ENCODE results near the gene INTS7.
"Not testable (repeated sequence)": the region's sequence is repeated elsewhere in the genome, so short reads cannot be mapped to it uniquely, and the experiment has no call there.

Gene INTS7

GRCh38 chr1:211975152-211975941 is 60.0 kb downstream of the INTS7 start:
- DNase-seq (ENCODE audit: low read depth), result no peak

- DNase-seq (ENCODE audit: low read depth), result no peak
Measured at GRCh38 chr1:211973541-211973940, 61.8 kb downstream of the INTS7 start.

DNA sequence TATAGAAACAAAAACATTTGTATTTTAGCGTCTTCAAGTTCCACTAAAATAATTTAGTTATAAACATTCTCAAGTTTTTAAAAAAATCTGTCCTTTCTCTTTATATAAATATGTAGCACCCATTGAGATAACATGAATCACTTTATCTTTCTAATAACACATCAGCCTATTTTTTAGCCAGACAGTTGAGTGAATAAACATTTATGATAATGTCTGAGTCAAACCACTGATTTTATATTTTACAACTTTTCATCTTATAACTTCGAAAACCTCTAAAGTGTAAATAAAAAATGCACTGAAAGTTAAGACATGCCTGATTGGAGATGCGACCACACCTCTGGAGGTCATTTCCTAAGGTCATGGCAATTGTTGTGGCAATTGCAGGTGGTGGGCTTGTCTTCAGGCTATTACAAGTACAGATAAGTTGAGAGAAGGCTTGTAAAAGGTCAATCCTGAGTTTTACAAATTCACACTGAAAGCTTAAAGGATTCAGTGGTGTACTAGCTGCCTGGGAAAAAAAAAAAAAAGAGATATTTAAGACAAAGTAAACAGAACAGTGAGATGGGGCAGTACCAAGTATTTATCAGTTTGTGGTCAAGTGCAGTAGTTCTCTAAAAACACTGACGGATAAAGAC is 67.0 kb downstream of the INTS7 start:
- no peak for DNase-seq (ENCODE audit: low read depth)

DNA sequence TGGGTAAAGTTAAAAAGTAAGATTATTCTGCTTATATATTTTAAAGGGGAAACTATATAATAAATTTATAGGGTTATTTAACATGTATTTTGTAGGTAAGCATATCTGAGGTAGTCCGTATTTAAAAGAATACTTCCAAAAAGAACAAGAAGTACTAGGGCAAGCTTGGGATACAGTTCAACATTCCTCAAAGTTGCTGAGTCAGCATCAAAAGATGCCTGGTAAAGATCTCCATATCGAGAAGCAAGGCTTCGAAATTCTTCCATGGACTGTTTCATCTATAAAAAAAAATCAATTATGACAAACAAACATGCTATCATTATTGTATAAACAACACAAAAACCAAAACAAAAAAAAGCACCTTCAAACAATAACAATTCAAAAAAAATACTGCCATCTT is 67.7 kb downstream of the INTS7 start:
- no peak for DNase-seq (ENCODE audit: low read depth)

DNA sequence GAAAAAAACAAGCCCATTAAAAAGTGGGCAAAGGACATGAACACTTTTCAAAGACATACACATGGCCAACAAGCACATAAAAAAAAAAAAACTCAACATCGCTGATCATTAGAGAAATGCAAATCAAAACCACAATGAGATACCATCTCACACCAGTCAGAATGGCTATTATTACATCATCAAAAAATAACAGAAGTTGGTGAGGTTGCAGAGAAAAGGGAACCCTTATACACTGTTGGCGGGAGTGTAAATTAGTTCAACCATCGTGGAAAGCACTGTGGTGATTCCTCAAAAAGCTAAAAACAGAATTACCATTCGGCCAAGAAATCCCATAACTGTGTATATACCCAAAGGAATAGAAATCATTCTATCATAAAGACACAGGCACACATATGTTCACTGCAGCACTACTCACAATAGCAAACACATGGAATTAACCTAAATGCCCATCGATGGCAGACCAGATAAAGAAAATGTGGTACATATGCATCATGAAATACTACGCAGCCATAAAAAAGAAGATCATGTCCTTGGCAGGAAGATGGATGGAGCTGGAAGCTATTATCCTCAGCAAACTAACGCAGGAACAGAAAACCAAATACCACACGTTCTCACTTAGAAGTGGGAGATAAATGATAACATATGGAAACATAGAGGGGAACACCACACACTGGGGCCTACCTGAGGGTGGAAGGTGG is 70.1 kb downstream of the INTS7 start:
- DNase-seq (ENCODE audit: low read depth), result no peak

GRCh38 chr1:211959680-211960079 is 75.7 kb downstream of the INTS7 start:
- DNase-seq (ENCODE audit: low read depth), result no peak

DNA sequence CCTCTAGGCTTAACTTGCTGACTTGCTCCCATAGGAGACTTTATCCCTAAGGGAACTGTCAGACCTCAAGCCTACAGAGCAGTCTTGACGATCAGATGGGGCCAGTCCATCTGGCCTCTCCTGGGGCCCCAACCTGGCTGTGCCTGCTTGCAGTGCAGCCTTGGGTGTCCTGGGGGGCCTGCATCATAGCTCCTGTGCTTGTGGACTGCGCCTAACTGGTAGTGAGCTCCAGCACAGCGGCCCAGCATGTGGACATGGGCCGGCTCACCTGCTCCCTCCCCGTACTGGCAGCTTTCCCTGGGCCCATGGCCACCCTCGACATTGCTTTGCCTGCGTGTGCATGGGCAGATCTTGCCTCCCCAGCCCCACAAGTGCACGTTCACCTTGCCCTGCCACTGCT is 76.1 kb downstream of the INTS7 start:
- DNase-seq (ENCODE audit: low read depth), result no peak

GRCh38 chr1:211954028-211954427 is 81.3 kb downstream of the INTS7 start:
- not testable (repeated sequence) for DNase-seq (ENCODE audit: low read depth)

GRCh38 chr1:211953543-211953942 is 81.8 kb downstream of the INTS7 start:
- not testable (repeated sequence) for DNase-seq (ENCODE audit: low read depth)

- no peak for DNase-seq (ENCODE audit: low read depth)
Measured at GRCh38 chr1:211952299-211952698, 83.1 kb downstream of the INTS7 start.

GRCh38 chr1:211951856-211952255 is 83.5 kb downstream of the INTS7 start:
- DNase-seq (ENCODE audit: low read depth), result no peak

GRCh38 chr1:211948377-211948776 is 87.0 kb downstream of the INTS7 start:
- no peak for DNase-seq (ENCODE audit: low read depth)

DNA sequence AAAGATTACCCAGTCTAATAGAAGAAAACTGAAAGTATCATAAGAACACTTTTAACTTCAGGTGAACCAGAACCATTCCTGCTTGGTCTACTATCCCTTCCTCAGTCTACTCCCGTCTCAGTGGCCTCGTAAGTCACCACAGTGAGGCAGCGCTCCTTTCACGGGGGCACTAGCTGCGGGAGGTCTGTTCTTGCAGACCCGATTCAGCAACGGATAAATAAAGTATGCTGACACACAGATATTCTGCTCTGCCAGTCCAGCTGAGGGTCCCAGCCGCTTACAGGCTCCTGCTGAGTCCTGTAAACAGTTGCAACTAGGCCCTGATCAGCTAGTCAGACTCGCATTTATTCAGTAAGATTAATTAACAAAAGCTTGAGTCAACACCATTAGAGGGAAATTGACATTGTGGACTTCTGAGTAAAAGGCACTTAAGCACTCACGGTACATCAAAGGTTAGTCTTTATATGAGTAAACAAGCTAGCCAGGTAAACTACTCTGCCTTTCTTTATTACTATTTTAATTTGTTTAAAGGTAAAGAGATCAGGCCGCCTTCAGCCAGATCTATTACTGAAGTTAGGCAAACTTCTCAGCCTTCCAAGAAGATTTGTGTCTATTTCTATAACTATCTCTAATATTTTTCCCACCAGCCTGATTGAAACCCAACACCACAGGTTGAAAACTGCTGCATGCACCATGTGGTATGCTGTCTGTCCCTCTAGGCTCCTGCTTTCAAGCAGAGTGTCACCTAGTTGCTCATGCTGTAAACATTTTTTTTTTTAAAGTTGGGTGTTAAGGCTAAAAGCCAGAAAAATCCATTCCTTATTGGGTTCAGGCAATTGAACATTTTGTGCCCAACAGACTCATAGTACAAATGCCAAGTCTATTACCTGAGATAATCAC is 87.7 kb downstream of the INTS7 start:
- no peak for DNase-seq (ENCODE audit: low read depth)

DNA sequence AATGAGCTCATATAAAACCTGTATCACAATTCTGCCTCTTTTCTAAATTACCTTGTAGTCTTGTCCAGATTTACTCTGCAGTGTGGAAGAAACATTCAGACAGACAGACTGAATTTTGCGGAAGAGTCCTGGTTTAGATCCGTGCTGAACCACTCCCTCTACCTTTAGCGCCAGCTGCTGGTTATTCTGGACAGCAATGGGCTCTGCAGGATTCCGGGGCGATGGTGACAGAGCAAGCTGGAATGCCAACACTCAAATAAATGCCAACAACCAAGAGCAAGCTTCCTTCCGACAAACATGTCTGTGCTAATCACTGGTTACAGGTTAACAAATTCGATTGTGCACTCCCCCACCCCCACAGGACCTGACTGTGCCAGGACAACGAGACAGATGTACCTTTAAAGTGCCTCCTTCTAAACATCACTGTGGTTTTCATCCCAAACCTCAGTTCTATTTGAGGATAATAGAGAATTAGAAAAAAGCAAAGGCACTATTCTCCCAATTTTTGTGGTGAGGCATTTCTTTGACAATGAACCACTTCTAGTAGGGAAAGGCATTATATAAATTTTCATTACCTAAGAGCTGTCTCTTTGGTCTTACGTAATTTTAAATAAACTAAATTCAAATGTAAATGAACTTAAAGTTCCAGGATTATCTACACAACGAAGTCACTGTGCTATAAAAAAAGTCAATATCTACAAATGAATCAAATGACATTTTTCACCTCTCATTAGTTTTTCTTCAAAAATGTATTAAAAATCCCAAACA is 90.4 kb downstream of the INTS7 start:
- no peak for DNase-seq (ENCODE audit: low read depth)

DNA sequence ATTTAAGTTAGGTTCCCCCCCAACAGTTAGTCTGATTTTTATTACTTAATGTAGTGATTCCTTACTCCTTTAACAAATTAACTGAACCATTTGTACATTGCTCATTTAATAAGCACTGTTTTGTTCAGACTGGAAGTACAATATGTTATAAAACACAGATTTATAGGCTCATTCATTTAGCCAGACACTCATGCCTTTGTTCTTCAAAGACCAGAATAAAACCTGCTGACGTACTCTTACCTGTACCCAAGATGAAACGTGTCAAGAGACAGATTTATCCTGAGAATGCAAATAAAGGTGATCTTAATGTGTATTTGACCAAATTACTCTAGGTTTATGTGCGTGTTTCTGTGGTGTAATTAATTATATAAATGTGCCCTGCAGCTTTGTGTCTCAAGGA is 92.8 kb downstream of the INTS7 start:
- DNase-seq (ENCODE audit: low read depth), result no peak

GRCh38 chr1:211939876-211940468 is 95.4 kb downstream of the INTS7 start:
- DNase-seq (ENCODE audit: low read depth), result no peak

DNA sequence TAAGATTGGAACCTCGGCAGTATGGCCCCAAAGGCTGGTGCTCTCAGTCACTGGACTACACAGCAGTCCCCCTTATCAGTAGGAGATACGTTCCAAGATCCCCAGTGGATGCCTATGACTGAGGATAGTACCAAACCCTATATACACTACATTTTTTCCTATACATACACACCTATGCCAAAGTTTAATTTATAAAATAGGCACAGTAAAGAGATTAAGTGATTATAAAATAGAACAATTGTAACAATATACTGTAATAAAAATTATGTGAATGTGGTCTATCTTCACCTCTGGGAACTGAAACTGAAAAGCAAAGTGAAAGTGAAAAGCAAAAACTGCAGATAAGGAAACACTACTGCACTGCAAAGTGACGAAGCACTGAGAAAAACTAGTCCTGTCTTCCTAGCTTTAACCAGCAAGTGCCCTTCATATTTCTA is 96.8 kb downstream of the INTS7 start:
- DNase-seq (ENCODE audit: low read depth), result no peak

GRCh38 chr1:211937422-211937821 is 97.9 kb downstream of the INTS7 start:
- DNase-seq (ENCODE audit: low read depth), result not testable (repeated sequence)

- no peak for DNase-seq (ENCODE audit: low read depth)
Measured at GRCh38 chr1:211935448-211935970, 99.8 kb downstream of the INTS7 start.

- DNase-seq (ENCODE audit: low read depth), result no peak
Measured at GRCh38 chr1:211933946-211934714, 101.2 kb downstream of the INTS7 start.

All from T-helper 22 cell (primary cell).